Activated CD4-positive, CD25-positive, alpha-beta regulatory T cell treated with anti-CD3 and anti-CD28 coated beads, Interleukin-2, amount 50 U/mL, for 24 hours (primary cell): ENCODE results near the gene DNAH7.
A peak's percentile ranks its signal among the peaks of the same experiment; 100 is the strongest.

Source experiments
- ATAC-seq, 2 donors: fragments of 150-1000 bp; cut with Tn5 transposase; one replicate each; pipeline ENCODE4 v1.10.0; 2021; ENCODE audit warnings: mild to moderate bottlenecking in 1 of 2, moderate library complexity in 1 of 2

The DNAH7 gene

DNA sequence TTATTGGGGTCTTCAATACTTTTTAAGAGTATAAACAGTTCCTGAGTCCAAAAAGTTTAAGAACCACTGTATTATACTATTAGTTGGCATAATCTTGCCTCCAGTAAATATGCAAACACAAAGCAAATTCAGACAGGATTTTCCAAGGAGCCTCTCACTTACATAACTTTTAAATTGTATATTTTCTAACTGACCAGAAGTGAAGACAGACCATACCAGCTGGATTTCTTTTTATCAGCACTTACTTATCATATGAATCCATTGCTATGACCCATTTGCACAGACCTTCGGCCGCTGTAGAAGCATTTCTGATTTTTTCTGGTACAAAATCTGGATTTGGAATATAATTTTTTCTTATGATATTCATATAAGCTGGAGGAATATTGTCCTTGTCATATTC is 211.5 kb downstream of the DNAH7 start:
- no peak for ATAC-seq

DNA sequence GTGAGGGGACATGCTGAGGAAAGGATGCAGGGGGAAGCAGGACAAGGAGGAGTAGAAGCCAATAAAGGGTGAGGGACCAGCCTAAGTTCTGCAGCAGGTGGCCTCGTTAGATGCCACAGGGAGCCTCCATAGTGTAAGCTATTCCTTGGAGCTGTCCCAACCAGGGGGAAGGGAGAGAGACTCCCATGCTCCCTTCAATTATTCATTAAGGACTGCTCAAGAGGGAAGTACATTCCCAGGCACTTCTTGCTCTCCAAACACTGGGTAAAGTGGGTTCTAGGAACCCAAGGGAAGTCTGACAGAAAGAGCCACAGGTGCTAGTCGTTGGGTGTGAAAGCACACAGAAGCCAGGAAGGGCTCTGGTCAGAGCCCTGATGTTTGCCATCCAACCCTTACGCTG is 217.9 kb downstream of the DNAH7 start:
- no peak for ATAC-seq

DNA sequence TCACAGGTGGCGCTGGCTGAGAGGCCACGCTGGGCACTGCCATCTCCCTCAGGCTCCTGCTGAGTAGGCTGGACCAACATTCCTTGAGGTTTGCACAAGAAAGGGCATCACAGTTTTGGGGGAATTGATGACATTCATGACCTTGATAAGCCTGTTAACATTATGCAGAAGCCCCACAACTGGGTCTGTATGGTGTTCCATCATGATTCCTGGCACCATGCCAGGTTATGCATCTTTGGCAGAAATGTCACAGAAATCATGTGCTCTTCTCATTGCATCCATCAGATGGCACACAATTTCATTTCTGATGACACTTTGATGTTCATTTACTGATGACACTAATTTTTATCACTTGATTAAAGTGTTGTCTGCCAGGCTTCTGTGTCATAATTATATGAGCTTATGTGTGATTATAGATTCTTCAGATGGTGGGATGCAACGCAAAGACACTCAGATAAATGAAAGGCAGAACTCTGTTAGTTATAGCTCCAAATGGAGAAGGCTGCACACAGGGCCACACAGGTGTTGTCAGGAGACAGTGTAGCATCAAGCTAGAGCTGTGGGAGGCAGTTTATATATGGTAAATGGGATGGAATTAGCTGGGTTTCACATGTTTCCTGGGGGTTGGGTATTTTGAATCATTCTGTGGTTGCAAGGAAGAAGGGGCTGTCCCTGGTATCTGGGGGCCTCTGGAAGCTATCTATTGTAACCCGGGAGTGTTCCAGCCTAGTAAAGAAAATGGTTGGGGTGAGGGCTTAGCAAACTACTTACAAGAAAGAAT is 220.3 kb downstream of the DNAH7 start:
- peak in 1 of 2 donors; percentile 9 for ATAC-seq

DNA sequence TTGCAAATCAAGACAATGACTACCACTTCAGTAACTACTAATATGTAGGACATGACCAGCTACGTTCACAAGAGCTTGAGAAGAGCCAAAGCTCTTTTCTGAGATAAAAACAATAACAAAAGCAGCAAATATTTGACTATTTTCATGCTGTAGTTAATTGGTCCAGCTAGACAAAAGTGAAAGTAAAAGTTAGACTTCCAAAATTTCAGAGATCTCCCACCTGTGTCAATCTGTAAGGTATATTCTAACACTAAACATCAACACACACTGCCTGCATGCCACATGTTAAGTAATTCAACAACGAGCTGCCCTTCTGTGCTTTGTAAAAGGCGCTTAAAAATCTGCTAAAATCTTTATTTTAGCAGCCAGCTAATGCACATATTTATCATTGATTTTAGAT is 225.7 kb downstream of the DNAH7 start:
- ATAC-seq: no peak

DNA sequence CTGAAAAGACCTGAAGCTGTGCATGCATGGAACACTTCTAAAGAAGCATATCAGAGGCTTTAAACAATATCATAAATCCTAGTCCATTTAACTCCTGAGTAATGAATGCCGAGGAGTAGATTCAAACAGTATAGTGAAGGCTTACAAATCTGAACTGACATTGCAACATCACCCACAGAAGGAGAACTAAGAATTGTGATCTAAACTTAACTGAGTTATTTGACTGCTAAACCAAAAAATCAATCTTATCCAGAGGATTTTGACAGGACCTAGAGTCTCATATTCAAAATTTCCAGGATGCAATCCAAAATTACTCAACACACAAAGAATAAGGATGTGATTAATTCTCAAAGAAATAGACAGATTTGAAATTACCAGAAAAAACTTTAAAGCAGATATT is 230.6 kb downstream of the DNAH7 start:
- ATAC-seq: no peak

DNA sequence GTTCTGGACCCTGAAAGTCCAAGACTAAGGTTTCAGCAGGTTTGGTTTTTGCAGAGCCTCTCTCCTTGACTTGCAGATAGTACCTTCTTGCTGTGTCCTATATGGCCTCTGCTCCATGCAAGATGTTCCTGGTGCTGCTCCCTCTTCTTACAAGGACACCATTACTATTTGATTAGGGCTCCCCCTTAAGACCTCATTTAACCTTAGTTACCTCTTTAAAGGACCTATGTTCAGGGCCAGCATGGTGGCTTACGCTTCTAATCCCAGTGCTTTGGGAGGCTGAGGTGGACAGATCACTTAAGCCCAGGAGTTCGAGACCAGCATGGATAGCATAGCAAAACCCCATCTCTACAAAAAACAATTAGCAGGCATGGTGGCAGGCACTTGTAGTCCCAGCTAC is 232.6 kb downstream of the DNAH7 start:
- ATAC-seq: no peak

DNA sequence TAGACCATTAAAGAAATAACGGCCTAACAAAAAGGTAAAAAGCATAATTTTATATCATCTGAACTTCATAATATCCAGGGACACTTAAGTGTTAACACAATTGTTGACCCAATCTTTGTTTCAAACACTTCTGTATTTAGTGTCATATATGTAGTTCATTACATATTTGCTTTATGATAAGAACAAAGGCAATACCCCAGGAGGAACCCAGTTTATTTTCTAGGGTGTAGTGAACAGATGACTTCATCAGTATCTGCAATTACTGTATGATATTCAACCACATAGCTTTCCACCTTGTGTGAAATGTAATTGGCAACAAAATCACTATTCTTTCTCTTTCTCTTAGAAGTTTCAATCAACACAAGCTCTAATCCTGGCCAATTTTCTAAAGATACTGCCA is 233.8 kb downstream of the DNAH7 start:
- no peak for ATAC-seq

DNA sequence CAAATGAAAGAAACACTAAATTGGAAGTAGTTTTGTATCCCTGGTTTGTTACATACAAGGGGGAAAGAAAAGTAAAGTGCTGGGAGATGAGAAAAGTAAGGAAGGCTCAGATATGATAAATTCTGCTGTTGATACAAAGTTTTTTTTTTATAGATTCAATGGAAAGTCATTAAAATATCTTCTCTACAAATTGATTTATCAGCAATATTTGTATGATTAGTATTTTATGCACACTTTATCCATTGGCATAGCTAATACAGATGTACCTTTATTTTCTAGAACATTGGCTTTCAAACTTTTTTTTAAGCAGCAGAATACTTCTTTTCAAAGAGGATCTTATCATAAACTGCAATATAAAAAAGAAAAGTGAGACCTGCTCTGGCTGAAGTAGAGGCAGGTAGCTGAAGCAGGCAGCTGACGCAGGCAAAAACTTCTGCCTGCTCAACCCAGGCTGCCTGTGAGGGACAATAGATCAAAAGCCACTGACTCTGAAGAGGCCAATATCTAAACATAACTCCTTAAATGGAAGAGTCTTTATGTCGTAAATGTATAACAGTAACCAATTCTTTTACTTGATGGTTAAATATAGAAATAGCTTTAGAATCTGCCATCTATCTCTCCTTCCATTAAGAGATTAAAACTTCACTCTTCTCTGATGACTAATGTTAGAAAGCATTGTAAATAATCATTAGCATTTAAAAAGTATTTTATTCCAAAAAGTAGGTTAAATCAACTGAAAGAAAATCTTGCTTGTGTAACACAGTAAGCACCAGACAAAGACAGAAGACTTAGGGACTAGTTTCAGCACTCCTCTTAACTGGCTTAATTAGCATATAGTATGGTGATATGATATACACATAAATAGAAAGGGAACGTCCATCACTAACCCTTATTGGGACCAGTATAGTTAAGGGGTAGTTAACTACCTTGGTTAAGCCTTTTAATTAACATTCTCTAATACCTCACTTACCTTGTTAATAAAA is 237.4 kb downstream of the DNAH7 start:
- ATAC-seq: no peak

DNA sequence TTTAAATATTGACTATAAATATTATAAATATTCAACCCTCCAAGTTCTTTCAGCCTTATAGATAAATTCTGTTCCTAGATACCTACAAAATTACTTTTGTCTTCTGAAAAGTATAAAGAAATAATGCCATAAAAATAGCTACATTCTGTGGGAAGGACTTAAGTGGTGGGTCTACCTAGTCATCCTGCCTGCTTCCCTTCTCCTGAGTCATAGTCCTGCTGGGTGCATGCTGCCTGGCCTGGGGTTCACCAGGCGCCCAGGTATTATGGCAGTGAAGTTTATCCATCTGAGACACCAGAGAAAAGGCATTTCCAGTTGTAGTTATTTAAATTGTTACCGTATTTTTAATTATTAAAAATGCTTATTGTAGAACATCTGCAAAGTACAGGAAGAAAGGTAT is 244.2 kb downstream of the DNAH7 start:
- ATAC-seq: no peak

DNA sequence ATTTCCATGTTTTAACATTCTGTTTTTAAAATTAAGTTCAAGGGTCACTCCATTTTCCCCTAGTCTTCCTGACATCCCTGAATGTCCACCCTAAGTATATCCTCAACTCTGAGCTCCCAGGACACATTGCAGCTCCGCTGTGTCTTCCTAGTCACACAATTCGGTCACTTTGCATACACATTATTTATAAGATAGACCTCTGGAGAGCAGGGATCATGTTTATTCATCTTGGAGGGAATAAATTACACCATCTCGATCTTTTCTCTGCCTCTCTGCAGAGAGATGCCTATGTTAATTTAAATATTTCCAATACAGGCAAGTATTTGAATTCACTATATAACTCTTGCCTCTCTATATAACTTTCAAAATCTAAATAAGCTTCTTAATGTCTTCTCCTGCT is 245.4 kb downstream of the DNAH7 start:
- ATAC-seq: no peak

DNA sequence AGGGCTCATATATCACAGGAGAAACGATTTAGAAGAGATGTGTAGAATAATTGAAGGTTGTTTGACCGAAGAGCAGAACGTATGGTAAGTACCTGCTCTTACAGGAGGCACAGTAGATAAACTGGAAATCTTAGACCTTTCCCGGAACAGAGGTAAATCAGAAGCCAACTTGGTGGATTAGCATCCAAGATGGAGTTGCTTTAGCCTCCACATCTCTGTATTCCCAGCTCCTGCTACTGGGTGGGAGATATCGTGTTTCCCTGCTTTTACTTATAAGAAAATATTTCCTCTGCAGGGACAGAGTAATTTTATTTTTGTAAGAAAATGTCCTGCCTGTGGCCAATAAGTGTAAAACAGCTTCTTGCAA is 247.1 kb downstream of the DNAH7 start:
- ATAC-seq: no peak

DNA sequence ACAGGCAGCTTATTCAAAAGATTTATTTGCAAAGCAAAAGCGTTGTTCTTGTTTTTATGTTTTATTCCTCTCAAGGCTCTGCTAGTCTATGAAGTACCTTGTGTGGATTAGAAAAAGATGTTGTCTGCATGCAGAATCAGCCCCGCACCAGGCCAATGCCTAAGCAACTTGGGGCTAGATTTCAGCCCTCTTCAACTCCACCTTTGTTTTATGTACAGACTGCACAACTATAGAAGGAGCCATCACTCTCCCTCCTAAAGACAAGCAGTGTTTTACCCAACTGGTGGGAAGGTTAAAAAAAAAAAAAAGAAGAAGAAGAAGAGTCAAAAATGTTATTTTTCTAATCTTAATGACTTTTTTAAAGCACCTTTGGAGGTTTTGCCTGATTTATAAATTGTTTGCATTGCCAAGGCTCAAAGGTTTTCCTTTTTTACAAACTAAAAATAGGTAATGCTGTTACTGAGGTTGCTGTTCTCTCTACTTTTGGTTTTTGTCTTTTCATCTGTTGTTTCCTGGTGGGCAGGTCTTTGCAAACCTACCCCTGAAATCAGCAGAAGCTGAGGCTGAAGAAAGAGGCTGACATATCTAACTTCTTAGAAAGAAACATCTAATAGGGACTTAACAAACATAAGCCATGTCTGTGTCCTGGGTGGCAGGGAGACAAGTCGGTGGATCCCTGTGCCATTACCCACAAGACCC is 247.6 kb downstream of the DNAH7 start:
- no peak for ATAC-seq

DNA sequence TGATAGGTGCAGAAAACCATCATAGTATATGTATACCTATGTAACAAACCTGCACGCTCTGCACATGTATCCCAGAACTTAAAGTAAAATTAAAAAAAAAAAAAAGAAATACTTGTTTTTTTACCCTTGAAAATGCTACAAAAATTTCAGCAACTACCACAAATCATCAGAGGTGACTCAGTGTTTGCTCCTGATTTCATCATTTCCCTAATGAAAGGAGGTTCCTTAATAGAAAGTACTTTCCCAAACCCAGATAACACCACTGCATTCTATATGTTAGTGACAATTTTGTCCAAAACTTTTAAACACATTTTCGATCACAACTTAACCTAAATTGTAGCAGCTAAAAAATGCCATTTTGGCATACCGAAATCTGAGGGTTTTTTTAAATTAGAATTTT is 248.3 kb downstream of the DNAH7 start:
- no peak for ATAC-seq

DNA sequence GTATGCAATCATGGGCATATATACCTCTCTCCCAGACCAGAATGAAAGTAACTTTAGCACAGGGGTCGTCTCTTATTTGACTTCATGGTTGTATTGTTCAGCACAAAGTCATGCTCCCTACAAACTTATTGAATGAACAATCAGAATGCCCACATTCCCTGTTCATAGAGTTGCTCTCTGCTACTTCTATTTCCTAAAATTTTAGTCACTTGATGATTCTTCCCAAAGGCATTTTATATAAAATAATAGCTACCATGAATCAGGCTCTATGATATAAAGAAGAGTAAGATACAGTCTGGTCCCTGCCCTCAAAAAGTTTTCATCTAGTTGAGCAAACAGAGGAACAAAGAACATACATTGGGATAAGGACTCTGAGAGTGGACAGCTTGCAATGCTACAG is 249.4 kb downstream of the DNAH7 start:
- no peak for ATAC-seq

DNA sequence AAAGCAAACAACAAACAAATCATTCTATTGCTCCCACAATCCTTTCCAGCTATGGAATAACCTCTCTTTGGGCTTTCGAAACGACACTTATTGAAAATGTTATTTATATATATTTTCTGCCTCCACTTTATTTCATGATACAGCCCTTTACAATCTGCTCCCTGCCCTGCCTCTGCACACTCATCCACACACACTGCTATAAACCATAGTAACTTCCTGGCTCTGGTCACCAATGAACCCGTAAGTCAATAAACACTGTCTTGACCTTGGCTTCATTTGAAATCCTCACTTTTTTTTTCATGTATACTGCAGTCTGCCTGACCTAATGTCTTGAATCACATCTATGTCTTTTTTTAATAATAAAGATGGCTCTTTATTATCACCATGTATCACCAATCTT is 250.1 kb downstream of the DNAH7 start:
- no peak for ATAC-seq

DNA sequence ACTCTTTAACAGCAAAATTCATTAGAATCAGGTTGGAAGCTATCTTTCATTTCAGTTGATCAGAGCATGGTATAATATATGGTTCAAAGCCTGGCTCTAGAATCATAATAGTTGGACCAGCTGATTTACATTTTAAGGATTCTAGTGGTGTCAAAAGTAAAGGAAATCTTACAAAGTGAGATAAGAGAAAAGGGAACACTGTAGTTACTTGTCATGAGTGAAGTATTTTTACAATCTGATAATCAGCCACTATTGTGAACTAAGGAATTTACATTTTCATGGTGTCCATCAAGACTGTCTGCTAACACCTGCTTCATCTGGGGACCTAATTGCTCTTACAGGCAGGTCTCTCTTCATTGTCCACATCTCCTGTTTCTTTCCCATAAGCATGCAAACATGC is 250.5 kb downstream of the DNAH7 start:
- no peak for ATAC-seq

DNA sequence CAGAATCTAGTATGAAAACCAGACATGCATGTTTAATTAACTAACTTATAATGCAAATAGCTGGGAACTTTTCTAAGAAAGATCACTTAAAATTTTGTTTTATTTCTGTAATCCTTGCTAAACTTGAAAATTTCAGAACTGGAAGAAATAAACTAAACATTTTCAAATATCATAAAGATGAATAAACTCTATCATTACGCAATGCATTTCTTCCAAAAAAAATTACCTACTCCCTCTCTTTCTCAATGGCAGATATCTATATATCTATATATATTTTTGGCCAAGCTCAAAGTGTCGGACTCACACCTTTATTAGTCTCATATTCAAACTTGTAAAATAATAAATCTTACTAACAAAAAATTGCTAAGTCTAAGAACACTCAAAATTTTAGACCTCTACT is 253.6 kb downstream of the DNAH7 start:
- no peak for ATAC-seq

DNA sequence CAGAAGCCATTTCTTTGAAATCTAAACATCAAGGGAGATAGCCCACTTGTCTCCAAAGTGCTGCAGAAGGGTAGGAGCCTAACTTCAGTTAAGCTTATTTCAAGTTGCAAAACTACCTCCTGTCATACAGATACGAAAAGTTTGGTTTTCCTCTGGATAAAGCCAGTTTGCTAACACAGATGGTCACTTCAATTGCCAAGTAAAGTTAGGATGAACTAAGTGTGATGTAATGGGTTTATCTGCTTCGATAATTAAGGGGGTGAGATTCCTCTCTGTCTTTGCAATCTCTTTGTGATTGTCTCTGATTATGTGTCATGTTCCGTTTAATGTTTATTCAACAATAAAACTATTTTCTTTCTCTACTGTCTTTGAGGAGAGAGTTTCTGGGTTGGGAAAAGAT is 255.2 kb downstream of the DNAH7 start:
- no peak for ATAC-seq

DNA sequence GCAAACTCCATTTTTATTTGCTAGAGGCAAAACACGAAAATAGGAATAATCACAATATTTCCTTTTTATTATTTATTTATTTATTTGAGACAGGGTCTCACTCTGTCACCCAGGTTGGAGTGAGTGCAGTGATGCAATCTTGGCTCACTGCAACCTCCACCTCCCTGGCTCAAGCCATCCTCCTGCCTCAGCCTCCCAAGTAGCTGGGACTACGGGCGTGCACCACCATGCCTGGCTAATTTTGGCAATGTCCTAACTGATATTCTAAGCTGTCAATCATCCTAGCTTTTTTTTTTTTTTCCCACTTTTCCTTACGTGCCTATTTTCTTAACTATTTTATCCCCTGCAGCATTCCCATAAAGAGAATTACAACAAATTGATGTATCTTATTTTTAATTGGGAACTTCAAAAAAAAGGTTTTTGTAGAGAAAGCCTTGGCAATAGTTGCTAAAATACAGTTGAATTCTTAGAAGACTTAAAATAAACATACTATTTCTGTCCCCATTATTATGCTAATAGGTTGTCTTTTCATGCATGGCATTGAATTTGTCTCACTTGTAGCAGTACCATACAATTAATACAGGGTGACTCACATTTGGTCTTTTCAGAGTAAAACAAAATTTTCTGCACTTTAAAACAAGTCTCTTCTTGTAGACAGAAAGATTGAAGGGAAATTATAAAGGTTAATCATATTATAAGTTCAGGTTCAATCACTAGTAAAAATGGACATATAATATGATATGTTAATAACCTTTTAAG is 258.1 kb downstream of the DNAH7 start:
- ATAC-seq: no peak

DNA sequence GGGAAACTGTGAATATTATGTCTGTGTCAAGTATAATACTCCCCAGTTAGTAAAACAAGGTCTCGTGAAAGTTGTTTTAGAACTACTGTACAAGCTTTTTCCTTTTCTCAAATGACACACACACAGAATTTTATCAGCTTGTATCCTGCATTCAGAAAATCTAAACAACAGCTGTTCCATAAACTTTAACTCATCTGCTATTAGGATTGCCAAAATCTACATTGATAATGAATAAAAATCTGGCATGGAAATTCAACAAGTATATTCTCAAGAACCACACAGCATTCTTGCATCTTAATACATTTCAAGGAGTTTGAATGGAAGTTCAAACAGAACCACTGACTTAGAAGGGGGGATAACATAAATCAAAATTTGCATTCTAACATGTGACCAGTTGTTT is 260.4 kb downstream of the DNAH7 start:
- ATAC-seq: no peak

DNA sequence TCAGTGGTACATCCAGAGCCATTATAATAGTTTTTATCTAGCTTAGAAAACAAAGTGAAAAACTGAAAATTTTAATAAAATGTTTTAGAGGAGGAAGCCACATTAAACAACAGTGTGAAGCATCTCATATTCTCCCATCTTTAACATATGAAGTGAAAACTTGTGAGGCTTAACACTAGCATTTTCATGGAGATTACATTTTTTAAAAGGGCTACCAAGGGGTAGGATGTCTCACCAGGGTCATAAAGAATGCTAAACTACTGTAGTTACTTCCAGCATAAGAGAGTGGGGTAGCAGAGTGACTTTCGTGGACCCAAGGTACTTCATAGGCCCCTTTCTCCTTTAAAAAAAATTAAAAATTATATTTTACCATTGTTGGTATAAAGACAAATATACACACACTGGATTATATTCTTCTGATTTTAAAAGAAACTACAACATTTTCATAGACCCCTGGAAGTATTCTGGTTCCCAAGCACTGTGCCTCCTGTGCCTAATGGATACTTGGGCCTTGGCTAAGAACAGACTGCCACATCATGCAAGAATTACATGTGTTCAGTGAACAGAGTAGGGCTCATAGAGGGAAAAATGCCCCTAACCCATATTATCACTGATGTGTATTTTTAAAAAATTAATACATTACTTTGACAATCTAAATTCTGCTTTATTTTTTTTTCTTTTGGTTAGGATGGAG is 263.2 kb downstream of the DNAH7 start:
- ATAC-seq: no peak

DNA sequence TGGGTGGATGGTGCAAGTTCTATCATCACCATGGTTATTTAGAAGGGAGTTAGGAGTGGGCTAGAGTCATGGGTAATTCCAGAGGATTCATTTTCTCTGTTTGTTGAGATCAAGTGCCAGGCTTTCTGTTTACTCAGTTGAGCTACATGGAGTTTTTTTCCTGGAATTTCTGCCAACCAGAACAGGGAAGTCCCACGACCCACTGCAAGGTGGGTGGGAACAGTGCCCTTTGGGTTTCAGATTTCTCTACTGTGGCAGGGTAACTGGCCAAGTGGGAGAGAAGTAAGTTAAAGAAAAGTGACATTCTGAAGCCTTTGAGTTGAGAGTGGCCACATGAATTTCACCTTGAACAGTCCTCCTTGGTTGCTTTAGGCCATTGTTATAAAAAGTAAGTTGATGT is 272.8 kb downstream of the DNAH7 start:
- ATAC-seq: no peak
